CD4-positive, alpha-beta T cell (primary cell): ENCODE results near the gene DNAH6. TPM values are rescaled to one million over a fixed set of nuclear protein-coding genes. Genes with fewer than 3 reads are reported as not detected.
A peak's percentile ranks its signal among the peaks of the same experiment; 100 is the strongest.

Source experiments
- ATAC-seq: fragments of 200-7000 bp; cut with Tn5 transposase; one replicate; pipeline ENCODE4 v1.10.0; 2022; ENCODE audit warnings: mild to moderate bottlenecking; ENCODE audit not compliant: poor library complexity
- CTCF ChIA-PET: fragments of 350-600 bp; sonication (Branson Sonifier 250); formaldehyde crosslinking; loops from one replicate; lab custom pipeline; 2021; ENCODE audit warnings: antibody characterized with exemption, inconsistent platforms; lab: Charles Lee
- POLR2A ChIA-PET: fragments of 350-600 bp; sonication (Branson Sonifier 250); formaldehyde crosslinking; loops from one replicate; lab custom pipeline; 2021; ENCODE audit warnings: antibody characterized with exemption, inconsistent platforms; lab: Charles Lee
- DNase-seq, 14 experiments: peaks; one replicate each; pipeline ENCODE4 v3.0.0-alpha.2; 2013 to 2020; ENCODE audit warnings: mixed read lengths in 2 of 14
- H3K27ac ChIP-seq, 2 donors: one replicate each; pipeline versions ENCODE4 v1.5.1 to v1.7.0; 2013; ENCODE audit warnings: low read length in 2 of 2, low read depth in 1 of 2, mild to moderate bottlenecking in 1 of 2
- H3K27me3 ChIP-seq, 2 experiments: 1 replicate in 1 of 2; 2 replicates in 1 of 2; pipeline versions ENCODE4 v1.6.1 to v1.7.0; 2013; ENCODE audit warnings: low read length in 2 of 2, control low read depth in 1 of 2, mild to moderate bottlenecking in 1 of 2, moderate library complexity in 1 of 2; ENCODE audit not compliant: insufficient read depth in 2 of 2, control insufficient read depth in 1 of 2
- H3K36me3 ChIP-seq: one replicate; pipeline ENCODE4 v1.6.1; 2013; ENCODE audit warnings: low read length, control low read depth; ENCODE audit not compliant: insufficient read depth
- H3K4me1 ChIP-seq: one replicate; pipeline ENCODE4 v1.6.1; 2013; ENCODE audit warnings: low read length, control low read depth; ENCODE audit not compliant: insufficient read depth
- H3K4me3 ChIP-seq: one replicate; pipeline ENCODE4 v1.5.1; 2013; ENCODE audit warnings: mild to moderate bottlenecking, low read length, moderate library complexity
- H3K9me3 ChIP-seq, 2 experiments: 1 replicate in 1 of 2; 2 replicates in 1 of 2; pipeline versions ENCODE4 v1.6.1 to v1.7.0; 2013; ENCODE audit warnings: low read length in 2 of 2, mild to moderate bottlenecking in 2 of 2, control low read depth in 1 of 2, moderate library complexity in 1 of 2; ENCODE audit not compliant: control insufficient read depth in 1 of 2, insufficient read depth in 1 of 2
- H3K27ac Mint-ChIP-seq: one replicate; pipeline ENCODE4 v1.8.0; 2020; ENCODE audit warnings: mixed read lengths
- H3K27me3 Mint-ChIP-seq: one replicate; pipeline ENCODE4 v1.8.0; 2021; ENCODE audit warnings: mixed read lengths
- H3K36me3 Mint-ChIP-seq: one replicate; pipeline ENCODE4 v1.8.0; 2021; ENCODE audit warnings: low read depth, mixed read lengths
- H3K4me1 Mint-ChIP-seq: one replicate; pipeline ENCODE4 v1.8.0; 2021; ENCODE audit warnings: low read depth, mixed read lengths
- H3K4me3 Mint-ChIP-seq: one replicate; pipeline ENCODE4 v1.8.0; 2020; ENCODE audit warnings: mild to moderate bottlenecking, mixed read lengths
- H3K9me3 Mint-ChIP-seq: one replicate; pipeline ENCODE4 v1.8.0; 2020; ENCODE audit warnings: mixed read lengths
- intact Hi-C, 2 experiments: fragments of 100-400 bp; cut with DNase I in 1 of 2; cut with micrococcal nuclease in 1 of 2; formaldehyde crosslinking; loops; one replicate each; pipeline versions ENCODE4 v1.15.1 to v1.9.0; 2023 to 2025; cut with DNase I, micrococcal nuclease
- total RNA-seq, 174 experiments: library from RNA in 2 of 174; stranded (reverse) in 2 of 174; gene quantifications; one replicate each; pipeline ENCODE4 v1.2.3 and lab custom pipeline; 2021 to 2026
- TF ChIP-seq, protein P1 (sequence below): fragments of 200-600 bp; IDR thresholded peaks from one replicate; pipeline ENCODE4 v1.8.0; 2022; ENCODE audit warnings: antibody characterized with exemption, mild to moderate bottlenecking

The DNAH6 gene
- total RNA-seq, 2 experiments from 2014 or later, result 0.59 to 1.2 TPM

- Histone ChIP-seq H3K36me3 (no peaks in the 10 kb centered on the region), H3K4me1 (peaks cover 4% of the 10 kb centered on the region), H3K27me3 (no peaks in the 10 kb centered on the region), H3K4me3 (no peak overlapping the region), H3K27ac (no peak overlapping the region), H3K9me3 (no peaks in the 10 kb centered on the region)
- H3K27me3 Mint-ChIP-seq, result no peaks in the 10 kb centered on the region
- no peaks in the 10 kb centered on the region for H3K9me3 Mint-ChIP-seq
- DNase-seq (no peak), ATAC-seq (no peak)
- H3K4me3 Mint-ChIP-seq, result no peak overlapping the region
- TF ChIP-seq, protein P1, sequence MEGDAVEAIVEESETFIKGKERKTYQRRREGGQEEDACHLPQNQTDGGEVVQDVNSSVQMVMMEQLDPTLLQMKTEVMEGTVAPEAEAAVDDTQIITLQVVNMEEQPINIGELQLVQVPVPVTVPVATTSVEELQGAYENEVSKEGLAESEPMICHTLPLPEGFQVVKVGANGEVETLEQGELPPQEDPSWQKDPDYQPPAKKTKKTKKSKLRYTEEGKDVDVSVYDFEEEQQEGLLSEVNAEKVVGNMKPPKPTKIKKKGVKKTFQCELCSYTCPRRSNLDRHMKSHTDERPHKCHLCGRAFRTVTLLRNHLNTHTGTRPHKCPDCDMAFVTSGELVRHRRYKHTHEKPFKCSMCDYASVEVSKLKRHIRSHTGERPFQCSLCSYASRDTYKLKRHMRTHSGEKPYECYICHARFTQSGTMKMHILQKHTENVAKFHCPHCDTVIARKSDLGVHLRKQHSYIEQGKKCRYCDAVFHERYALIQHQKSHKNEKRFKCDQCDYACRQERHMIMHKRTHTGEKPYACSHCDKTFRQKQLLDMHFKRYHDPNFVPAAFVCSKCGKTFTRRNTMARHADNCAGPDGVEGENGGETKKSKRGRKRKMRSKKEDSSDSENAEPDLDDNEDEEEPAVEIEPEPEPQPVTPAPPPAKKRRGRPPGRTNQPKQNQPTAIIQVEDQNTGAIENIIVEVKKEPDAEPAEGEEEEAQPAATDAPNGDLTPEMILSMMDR, result no peak
- ChIA-PET CTCF (interaction anchor here (1.3 to 2.7 kb wide), 2 partner anchors 388 to 432 kb away, joined by 3 to 7 read pairs; no protein-coding TSS in a partner anchor), POLR2A (no interaction called here)
- no peaks in the 10 kb centered on the region for H3K36me3 Mint-ChIP-seq
- intact Hi-C loops, result loop anchor here in 1 of 2 experiments (5.0 kb wide), 1 partner anchor 519 kb away; no protein-coding TSS in a partner anchor
- no peak overlapping the region for H3K27ac Mint-ChIP-seq
- peaks cover 19% of the 10 kb centered on the region for H3K4me1 Mint-ChIP-seq
Observed at GRCh38 chr2:84493514-84493913, 22.8 kb upstream of the DNAH6 start.

- Mint-ChIP-seq H3K4me1 (peaks cover 23% of the 10 kb centered on the region), H3K9me3 (no peaks in the 10 kb centered on the region), H3K4me3 (no peak overlapping the region), H3K27ac (no peak overlapping the region), H3K27me3 (no peaks in the 10 kb centered on the region), H3K36me3 (no peaks in the 10 kb centered on the region)
- Histone ChIP-seq H3K27me3 (no peaks in the 10 kb centered on the region), H3K9me3 (no peaks in the 10 kb centered on the region), H3K36me3 (no peaks in the 10 kb centered on the region), H3K27ac (no peak overlapping the region), H3K4me1 (peaks cover 4% of the 10 kb centered on the region), H3K4me3 (no peak overlapping the region)
- ATAC-seq (no peak), DNase-seq (no peak)
- intact Hi-C loops, result loop anchor here in 1 of 2 experiments (1.0 to 5.0 kb wide), 2 partner anchors 371 to 518 kb away; no protein-coding TSS in a partner anchor
- POLR2A ChIA-PET, result no interaction called here
- TF ChIP-seq, protein P1, result no peak
- CTCF ChIA-PET, result interaction anchor here (1.3 to 2.7 kb wide), 2 partner anchors 388 to 432 kb away, joined by 3 to 7 read pairs; no protein-coding TSS in a partner anchor
Observed at GRCh38 chr2:84494070-84494469, 22.2 kb upstream of the DNAH6 start.

GRCh38 chr2:84495539-84496146 is 20.7 kb upstream of the DNAH6 start:
- CTCF ChIA-PET, result interaction anchor here (2.7 kb wide), 1 partner anchor 430 kb away, joined by 7 read pairs; no protein-coding TSS in a partner anchor
- no peak overlapping the region for H3K27ac ChIP-seq

More at GRCh38 chr2:84495539-84496146, 20.7 kb upstream of the DNAH6 start:
- Histone ChIP-seq H3K4me1 (peaks cover 4% of the 10 kb centered on the region), H3K27me3 (no peaks in the 10 kb centered on the region), H3K9me3 (no peaks in the 10 kb centered on the region), H3K4me3 (no peak overlapping the region), H3K36me3 (no peaks in the 10 kb centered on the region)
- POLR2A ChIA-PET, result no interaction called here
- DNase-seq (peak in 9 of 14 experiments; percentile 5 to 86 (median 26)), ATAC-seq (peak; percentile 98)
- no peaks in the 10 kb centered on the region for H3K27me3 Mint-ChIP-seq
- no peak overlapping the region for H3K4me3 Mint-ChIP-seq
- H3K9me3 Mint-ChIP-seq, result no peaks in the 10 kb centered on the region
- H3K36me3 Mint-ChIP-seq, result no peaks in the 10 kb centered on the region
- intact Hi-C loops, result loop anchor here (1.0 to 5.0 kb wide), 10 partner anchors 135 to 802 kb away; no protein-coding TSS in a partner anchor
- H3K4me1 Mint-ChIP-seq, result peaks cover 27% of the 10 kb centered on the region
- peak overlapping the region; percentile 5 for H3K27ac Mint-ChIP-seq
- TF ChIP-seq, protein P1, result peak; percentile 77
